Measurements from ENCODE around the gene INPP5A.

DNA sequence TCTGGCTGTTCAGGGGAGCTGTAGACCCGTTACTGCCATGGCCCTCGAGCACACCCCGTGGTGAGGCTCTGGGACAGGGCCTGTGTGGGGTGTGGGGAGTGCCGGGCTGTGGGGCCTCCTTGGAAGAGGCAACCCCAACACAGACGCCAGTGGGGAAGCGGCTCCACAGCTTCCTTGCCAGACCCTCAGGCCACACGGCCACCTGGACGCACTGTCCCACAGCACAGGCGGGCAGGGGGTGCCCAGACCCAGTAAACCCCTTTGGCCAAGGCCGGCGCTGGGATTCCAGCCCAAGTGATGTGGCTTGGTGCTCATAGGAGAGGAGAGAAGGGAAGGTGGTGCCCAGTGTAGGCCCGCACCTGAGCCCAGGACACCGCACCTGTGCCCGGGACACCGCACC is 261.3 kb downstream of the INPP5A start:
- TF ChIP-seq, protein P1, sequence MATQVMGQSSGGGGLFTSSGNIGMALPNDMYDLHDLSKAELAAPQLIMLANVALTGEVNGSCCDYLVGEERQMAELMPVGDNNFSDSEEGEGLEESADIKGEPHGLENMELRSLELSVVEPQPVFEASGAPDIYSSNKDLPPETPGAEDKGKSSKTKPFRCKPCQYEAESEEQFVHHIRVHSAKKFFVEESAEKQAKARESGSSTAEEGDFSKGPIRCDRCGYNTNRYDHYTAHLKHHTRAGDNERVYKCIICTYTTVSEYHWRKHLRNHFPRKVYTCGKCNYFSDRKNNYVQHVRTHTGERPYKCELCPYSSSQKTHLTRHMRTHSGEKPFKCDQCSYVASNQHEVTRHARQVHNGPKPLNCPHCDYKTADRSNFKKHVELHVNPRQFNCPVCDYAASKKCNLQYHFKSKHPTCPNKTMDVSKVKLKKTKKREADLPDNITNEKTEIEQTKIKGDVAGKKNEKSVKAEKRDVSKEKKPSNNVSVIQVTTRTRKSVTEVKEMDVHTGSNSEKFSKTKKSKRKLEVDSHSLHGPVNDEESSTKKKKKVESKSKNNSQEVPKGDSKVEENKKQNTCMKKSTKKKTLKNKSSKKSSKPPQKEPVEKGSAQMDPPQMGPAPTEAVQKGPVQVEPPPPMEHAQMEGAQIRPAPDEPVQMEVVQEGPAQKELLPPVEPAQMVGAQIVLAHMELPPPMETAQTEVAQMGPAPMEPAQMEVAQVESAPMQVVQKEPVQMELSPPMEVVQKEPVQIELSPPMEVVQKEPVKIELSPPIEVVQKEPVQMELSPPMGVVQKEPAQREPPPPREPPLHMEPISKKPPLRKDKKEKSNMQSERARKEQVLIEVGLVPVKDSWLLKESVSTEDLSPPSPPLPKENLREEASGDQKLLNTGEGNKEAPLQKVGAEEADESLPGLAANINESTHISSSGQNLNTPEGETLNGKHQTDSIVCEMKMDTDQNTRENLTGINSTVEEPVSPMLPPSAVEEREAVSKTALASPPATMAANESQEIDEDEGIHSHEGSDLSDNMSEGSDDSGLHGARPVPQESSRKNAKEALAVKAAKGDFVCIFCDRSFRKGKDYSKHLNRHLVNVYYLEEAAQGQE (IDR thresholded peaks at IDR 0.05; ENCODE audit: low read depth): no peak
- TF ChIP-seq TEAD4 (IDR thresholded peaks at IDR 0.05): no peak
- TF ChIP-seq YY1 (IDR thresholded peaks at IDR 0.05; ENCODE audit: low read depth): no peak
- TF ChIP-seq CEBPB (IDR thresholded peaks at IDR 0.05): no peak
- TF ChIP-seq TAF1 (IDR thresholded peaks at IDR 0.05; ENCODE audit: low read depth): no peak
- TF ChIP-seq EP300 (IDR thresholded peaks at IDR 0.05; ENCODE audit: borderline replicate concordance): no peak
- TF ChIP-seq, protein P2, sequence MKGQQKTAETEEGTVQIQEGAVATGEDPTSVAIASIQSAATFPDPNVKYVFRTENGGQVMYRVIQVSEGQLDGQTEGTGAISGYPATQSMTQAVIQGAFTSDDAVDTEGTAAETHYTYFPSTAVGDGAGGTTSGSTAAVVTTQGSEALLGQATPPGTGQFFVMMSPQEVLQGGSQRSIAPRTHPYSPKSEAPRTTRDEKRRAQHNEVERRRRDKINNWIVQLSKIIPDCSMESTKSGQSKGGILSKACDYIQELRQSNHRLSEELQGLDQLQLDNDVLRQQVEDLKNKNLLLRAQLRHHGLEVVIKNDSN (IDR thresholded peaks at IDR 0.05): no peak
- no peak for TF ChIP-seq FOXM1 (IDR thresholded peaks at IDR 0.05; ENCODE audit: borderline replicate concordance, low read depth)
- TF ChIP-seq, protein P3, sequence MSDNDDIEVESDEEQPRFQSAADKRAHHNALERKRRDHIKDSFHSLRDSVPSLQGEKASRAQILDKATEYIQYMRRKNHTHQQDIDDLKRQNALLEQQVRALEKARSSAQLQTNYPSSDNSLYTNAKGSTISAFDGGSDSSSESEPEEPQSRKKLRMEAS (IDR thresholded peaks at IDR 0.05): no peak
- no peak for TF ChIP-seq NFIC (IDR thresholded peaks at IDR 0.05)
- TF ChIP-seq CREB1 (IDR thresholded peaks at IDR 0.05; ENCODE audit: low read depth): no peak
- no peak for TF ChIP-seq RAD21 (IDR thresholded peaks at IDR 0.05; ENCODE audit: low read depth)
- no peak for TF ChIP-seq TCF12 (IDR thresholded peaks at IDR 0.05; ENCODE audit: low read depth)
